Caco-2 (cell line): ENCODE measurements around the gene ZSCAN20. TPM values are rescaled to one million over a fixed set of nuclear protein-coding genes. Genes with fewer than 3 reads are reported as not detected.
A peak's percentile ranks its signal among the peaks of the same experiment; 100 is the strongest.

Experiments used
- BruUV-seq: library from RNA; stranded (reverse); fragments of 400-500 nt; replicated peaks from 2 replicates; lab custom pipeline; 2021; lab: Mats Ljungman, UMichigan
- CTCF ChIA-PET: fragments of 300-600 bp; sonication (Branson Sonifier 250); formaldehyde crosslinking; loops from one replicate; lab custom pipeline; 2022; ENCODE audit warnings: antibody characterized with exemption; lab: Charles Lee
- POLR2A ChIA-PET: fragments of 300-600 bp; sonication (Branson Sonifier 250); formaldehyde crosslinking; loops from one replicate; lab custom pipeline; 2022; ENCODE audit warnings: antibody characterized with exemption; lab: Charles Lee
- DNase-seq, 2 experiments: peaks; one replicate each; pipeline versions ENCODE4 v3.0.0 to v3.0.0-alpha.2; 2020 to 2022
- H3K27me3 ChIP-seq: replicated peaks from 2 replicates; pipeline ENCODE4 v1.6.0; 2011; ENCODE audit warnings: low read length; ENCODE audit not compliant: control insufficient read depth, insufficient read depth
- H3K36me3 ChIP-seq: 2 replicates; pipeline ENCODE4 v1.5.1; 2011; ENCODE audit warnings: low read length; ENCODE audit not compliant: control insufficient read depth, insufficient read depth
- H3K4me1 ChIP-seq: fragments of 250-450 bp; sonication (Bioruptor Pico); 2 replicates; pipeline ENCODE4 v1.5.1; 2020; ENCODE audit warnings: mild to moderate bottlenecking
- H3K4me3 ChIP-seq: 2 replicates; pipeline ENCODE4 v1.5.1; 2011; ENCODE audit warnings: low read depth, mild to moderate bottlenecking, control low read depth, low read length
- H3K9me3 ChIP-seq: fragments of 250-450 bp; sonication (Bioruptor Pico); 2 replicates; pipeline ENCODE4 v1.5.1; 2020; ENCODE audit warnings: mild to moderate bottlenecking, moderate library complexity
- H3K27ac Mint-ChIP-seq: one replicate; pipeline ENCODE4 v1.8.0; 2022; ENCODE audit warnings: mixed read lengths; ENCODE audit not compliant: unreplicated experiment
- H3K27me3 Mint-ChIP-seq: one replicate; pipeline ENCODE4 v1.8.0; 2022; ENCODE audit warnings: mixed read lengths; ENCODE audit not compliant: insufficient read depth, unreplicated experiment
- H3K36me3 Mint-ChIP-seq: one replicate; pipeline ENCODE4 v1.8.0; 2022; ENCODE audit warnings: mild to moderate bottlenecking, mixed read lengths; ENCODE audit not compliant: insufficient read depth, unreplicated experiment
- H3K4me1 Mint-ChIP-seq: one replicate; pipeline ENCODE4 v1.8.0; 2022; ENCODE audit warnings: low read depth, mixed read lengths; ENCODE audit not compliant: unreplicated experiment
- H3K4me3 Mint-ChIP-seq: one replicate; pipeline ENCODE4 v1.8.0; 2022; ENCODE audit warnings: mild to moderate bottlenecking, moderate library complexity, mixed read lengths; ENCODE audit not compliant: unreplicated experiment
- H3K9me3 Mint-ChIP-seq: one replicate; pipeline ENCODE4 v1.8.0; 2022; ENCODE audit warnings: mixed read lengths; ENCODE audit not compliant: unreplicated experiment
- intact Hi-C: fragments of 100-400 bp; cut with micrococcal nuclease; formaldehyde crosslinking; loops from one replicate; pipeline ENCODE4 v1.10.0; 2022; ENCODE audit not compliant: unreplicated experiment
- total RNA-seq: library from RNA; stranded (reverse); gene quantifications from 2 replicates; pipeline ENCODE4 v1.2.3, GENCODE V29; 2022
- TF ChIP-seq, protein P1 (sequence below), 2 experiments: fragments of 200-600 bp in 1 of 2; IDR thresholded peaks; 1 replicate in 1 of 2; 2 replicates in 1 of 2; pipeline versions ENCODE4 v1.5.1 to v1.8.0; 2011 to 2022; ENCODE audit warnings: antibody characterized with exemption in 1 of 2, control low read depth in 1 of 2, inconsistent platforms in 1 of 2, low read depth in 1 of 2, low read length in 1 of 2, mild to moderate bottlenecking in 1 of 2, moderate library complexity in 1 of 2; ENCODE audit not compliant: insufficient read depth in 1 of 2, severe bottlenecking in 1 of 2, unreplicated experiment in 1 of 2

The ZSCAN20 gene
- total RNA-seq, 1 experiment from 2014 or later: 3.0 TPM

GRCh38 chr1:33471416-33471815, 1.0 kb upstream of the ZSCAN20 start:
- CTCF ChIA-PET: interaction anchor here (0.8 to 1.3 kb wide), 4 partner anchors 10 to 344 kb away, joined by 3 read pairs; partner anchors contain the start of gene TRIM62
- H3K27ac Mint-ChIP-seq: no peak overlapping the region

GRCh38 chr1:33473900-33474299, 1.5 kb downstream of the ZSCAN20 start:
- CTCF ChIA-PET: no interaction called here
- Histone ChIP-seq H3K27me3 (no peaks in the 10 kb centered on the region), H3K4me1 (0 out of 2 replicates have a peak, but pooled peaks cover 4% of the 10 kb centered on the region), H3K4me3 (no peak overlapping the region), H3K9me3 (no peaks in the 10 kb centered on the region), H3K36me3 (no peaks in the 10 kb centered on the region)
- no peaks in the 10 kb centered on the region for H3K9me3 Mint-ChIP-seq
- peaks cover 6% of the 10 kb centered on the region for H3K36me3 Mint-ChIP-seq
- no peak for DNase-seq
- TF ChIP-seq, protein P1, sequence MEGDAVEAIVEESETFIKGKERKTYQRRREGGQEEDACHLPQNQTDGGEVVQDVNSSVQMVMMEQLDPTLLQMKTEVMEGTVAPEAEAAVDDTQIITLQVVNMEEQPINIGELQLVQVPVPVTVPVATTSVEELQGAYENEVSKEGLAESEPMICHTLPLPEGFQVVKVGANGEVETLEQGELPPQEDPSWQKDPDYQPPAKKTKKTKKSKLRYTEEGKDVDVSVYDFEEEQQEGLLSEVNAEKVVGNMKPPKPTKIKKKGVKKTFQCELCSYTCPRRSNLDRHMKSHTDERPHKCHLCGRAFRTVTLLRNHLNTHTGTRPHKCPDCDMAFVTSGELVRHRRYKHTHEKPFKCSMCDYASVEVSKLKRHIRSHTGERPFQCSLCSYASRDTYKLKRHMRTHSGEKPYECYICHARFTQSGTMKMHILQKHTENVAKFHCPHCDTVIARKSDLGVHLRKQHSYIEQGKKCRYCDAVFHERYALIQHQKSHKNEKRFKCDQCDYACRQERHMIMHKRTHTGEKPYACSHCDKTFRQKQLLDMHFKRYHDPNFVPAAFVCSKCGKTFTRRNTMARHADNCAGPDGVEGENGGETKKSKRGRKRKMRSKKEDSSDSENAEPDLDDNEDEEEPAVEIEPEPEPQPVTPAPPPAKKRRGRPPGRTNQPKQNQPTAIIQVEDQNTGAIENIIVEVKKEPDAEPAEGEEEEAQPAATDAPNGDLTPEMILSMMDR (IDR thresholded peaks at IDR 0.05; ENCODE audit: insufficient read depth in 1 of 2, low read depth in 1 of 2, low read length in 1 of 2, severe bottlenecking in 1 of 2, unreplicated experiment in 1 of 2): no peak
- H3K4me1 Mint-ChIP-seq: peaks cover 13% of the 10 kb centered on the region
- H3K4me3 Mint-ChIP-seq: peak overlapping the region; percentile 81
- H3K27me3 Mint-ChIP-seq: no peaks in the 10 kb centered on the region
- no TSS peak for BruUV-seq
- POLR2A ChIA-PET: no interaction called here
- H3K27ac Mint-ChIP-seq: peak overlapping the region; percentile 67
- intact Hi-C loops: loop anchor here (2.0 to 5.0 kb wide), 3 partner anchors 102 to 347 kb away; no protein-coding TSS in a partner anchor

More at GRCh38 chr1:33471416-33471815, 1.0 kb upstream of the ZSCAN20 start:
- Histone ChIP-seq H3K27me3 (no peaks in the 10 kb centered on the region), H3K9me3 (no peaks in the 10 kb centered on the region), H3K4me1 (0 out of 2 replicates have a peak, but pooled peaks cover 4% of the 10 kb centered on the region), H3K4me3 (no peak overlapping the region), H3K36me3 (no peaks in the 10 kb centered on the region)
- intact Hi-C loops: loop anchor here (5.0 kb wide), 2 partner anchors 99 to 141 kb away; no protein-coding TSS in a partner anchor
- TF ChIP-seq, protein P1 (IDR thresholded peaks at IDR 0.05; ENCODE audit: insufficient read depth in 1 of 2, low read depth in 1 of 2, low read length in 1 of 2, severe bottlenecking in 1 of 2, unreplicated experiment in 1 of 2): no peak
- POLR2A ChIA-PET: interaction anchor here (1.0 kb wide), 1 partner anchor 290 kb away, joined by 3 read pairs; no protein-coding TSS in a partner anchor
- no peak overlapping the region for H3K4me3 Mint-ChIP-seq
- H3K27me3 Mint-ChIP-seq: no peaks in the 10 kb centered on the region
- H3K4me1 Mint-ChIP-seq: peaks cover 13% of the 10 kb centered on the region
- no peaks in the 10 kb centered on the region for H3K9me3 Mint-ChIP-seq
- peaks cover 6% of the 10 kb centered on the region for H3K36me3 Mint-ChIP-seq
- BruUV-seq: no TSS peak
- no peak for DNase-seq

GRCh38 chr1:33477451-33477850, 5.0 kb downstream of the ZSCAN20 start:
- ChIA-PET CTCF (no interaction called here), POLR2A (no interaction called here)
- no peak overlapping the region for H3K4me3 Mint-ChIP-seq
- H3K4me1 Mint-ChIP-seq: peaks cover 7% of the 10 kb centered on the region
- TF ChIP-seq, protein P1 (IDR thresholded peaks at IDR 0.05; ENCODE audit: insufficient read depth in 1 of 2, low read depth in 1 of 2, low read length in 1 of 2, severe bottlenecking in 1 of 2, unreplicated experiment in 1 of 2): no peak
- no peaks in the 10 kb centered on the region for H3K9me3 Mint-ChIP-seq
- no peaks in the 10 kb centered on the region for H3K27me3 ChIP-seq
- no peaks in the 10 kb centered on the region for H3K36me3 ChIP-seq
- no peaks in the 10 kb centered on the region for H3K4me1 ChIP-seq
- no peak for DNase-seq
- H3K4me3 ChIP-seq: no peak overlapping the region
- no peaks in the 10 kb centered on the region for H3K9me3 ChIP-seq
- intact Hi-C loops: no loop called here
- no TSS peak for BruUV-seq
- H3K27ac Mint-ChIP-seq: no peak overlapping the region
- H3K27me3 Mint-ChIP-seq: no peaks in the 10 kb centered on the region
- peaks cover under 1% of the 10 kb centered on the region for H3K36me3 Mint-ChIP-seq
